ENCODE results near the gene SLC25A52. TPM values are rescaled to one million over a fixed set of nuclear protein-coding genes. Genes with fewer than 3 reads are reported as not detected.
A peak's percentile ranks its signal among the peaks of the same experiment; 100 is the strongest.

SLC25A52 gene
- total and polyA plus RNA-seq, 9 of the 15 experiments (the other 6 are each of a cell fraction or from before 2014, with no cell fraction given), result not detected

- CTCF ChIA-PET (ENCODE audit: low intra/inter-chr PET ratio), result interaction anchor here (0.9 kb wide), 1 partner anchor 9 kb away, joined by 3 read pairs; no protein-coding TSS in a partner anchor
- ATAC-seq (no peak), DNase-seq (ENCODE audit: extremely low read depth in 1 of 4, low spot score in 3 of 4) (no peak), FAIRE-seq (no peak)
- no peaks in the 10 kb centered on the region for H4K20me1 ChIP-seq (replicated peaks; ENCODE audit: control insufficient read depth, insufficient read depth, low read length)
- POLR2A ChIA-PET, result no interaction called here
- no TSS peak for BruUV-seq (replicated peaks)
- H3K79me2 ChIP-seq (ENCODE audit: control insufficient read depth, insufficient read depth, low read length), result no peaks in the 10 kb centered on the region
- H3K27ac ChIP-seq (ENCODE audit: extremely low read depth, low read depth, low read length), result no peak overlapping the region
- TF ChIP-seq MAFG (tag; conservative IDR thresholded peaks at IDR 0.05), result peak; percentile 34
- peak; percentile 61; the same call in 1 of the 2 replicates for TF ChIP-seq ZNF316 (IDR thresholded peaks at IDR 0.05)
- no peak for TF ChIP-seq KAT8 (IDR thresholded peaks at IDR 0.05; ENCODE audit: low read depth)
- peak; percentile 21; the same call in 1 of the 2 replicates for TF ChIP-seq MAFK (IDR thresholded peaks at IDR 0.05; ENCODE audit: low read length)
- peak; percentile 39; the same call in 1 of the 2 replicates for TF ChIP-seq MAFF (IDR thresholded peaks at IDR 0.05; ENCODE audit: low read length)
- in situ Hi-C loops (cut with MboI) (no loop called here), intact Hi-C loops (cut with micrococcal nuclease) (no loop called here)
- H3K9ac ChIP-seq (ENCODE audit: insufficient read depth in 1 of 2, low read depth in 2 of 2, low read length in 2 of 2), result no peak overlapping the region
- H3K9me3 ChIP-seq (replicated peaks; ENCODE audit: control insufficient read depth, insufficient read depth, low read depth, low read length), result no peaks in the 10 kb centered on the region
- H3K36me3 ChIP-seq (ENCODE audit: control insufficient read depth, insufficient read depth, low read length), result no peaks in the 10 kb centered on the region
- H2AFZ ChIP-seq (ENCODE audit: low read depth, low read length), result no peak overlapping the region
- no peaks in the 10 kb centered on the region for H3K9me1 ChIP-seq (ENCODE audit: control insufficient read depth, insufficient read depth, low read length)
- 0% methylated on average over 3 of the region's 3 CpGs for WGBS (ENCODE audit: insufficient coverage, low coverage, missing lambda C conversion rate)
- peaks cover 13 to 20% of the 10 kb centered on the region in 2 experiments; a peak in 4 of 5 replicates for H3K27me3 ChIP-seq (ENCODE audit: control insufficient read depth in 2 of 2, insufficient read depth in 2 of 2, low read length in 2 of 2)
- H3K4me1 ChIP-seq (replicated peaks in 1 of 2; ENCODE audit: control insufficient read depth in 2 of 2, insufficient read depth in 2 of 2, low read length in 2 of 2), result no peaks in the 10 kb centered on the region
- H3K4me3 ChIP-seq, result no peak overlapping the region
- no peak overlapping the region for H3K4me2 ChIP-seq (ENCODE audit: insufficient read depth, low read length)
These were observed 10.4 kb downstream of the SLC25A52 start for GRCh38 chr18:31750273-31750672.

GRCh38 chr18:31746396-31746795, 14.3 kb downstream of the SLC25A52 start:
- ChIA-PET CTCF (ENCODE audit: low intra/inter-chr PET ratio) (interaction anchor here (0.7 kb wide), 1 partner anchor 248 kb away, joined by 3 read pairs; no protein-coding TSS in a partner anchor), POLR2A (interaction anchor here (0.6 kb wide), 1 partner anchor 102 kb away, joined by 3 read pairs; no protein-coding TSS in a partner anchor)
- Histone ChIP-seq H3K79me2 (ENCODE audit: control insufficient read depth, insufficient read depth, low read length) (no peaks in the 10 kb centered on the region), H3K9me3 (replicated peaks; ENCODE audit: control insufficient read depth, insufficient read depth, low read depth, low read length) (no peaks in the 10 kb centered on the region), H3K4me1 (replicated peaks in 1 of 2; ENCODE audit: control insufficient read depth in 2 of 2, insufficient read depth in 2 of 2, low read length in 2 of 2) (no peaks in the 10 kb centered on the region), H3K27me3 (ENCODE audit: control insufficient read depth in 2 of 2, insufficient read depth in 2 of 2, low read length in 2 of 2) (peaks cover 16% of the 10 kb centered on the region in 2 experiments), H3K4me2 (ENCODE audit: insufficient read depth, low read length) (no peak overlapping the region), H3K9ac (ENCODE audit: insufficient read depth in 1 of 2, low read depth in 2 of 2, low read length in 2 of 2) (no peak overlapping the region), H3K9me1 (ENCODE audit: control insufficient read depth, insufficient read depth, low read length) (no peaks in the 10 kb centered on the region), H2AFZ (ENCODE audit: low read depth, low read length) (no peak overlapping the region), H4K20me1 (replicated peaks; ENCODE audit: control insufficient read depth, insufficient read depth, low read length) (no peaks in the 10 kb centered on the region), H3K4me3 (no peak overlapping the region), H3K27ac (ENCODE audit: extremely low read depth, low read depth, low read length) (no peak overlapping the region), H3K36me3 (ENCODE audit: control insufficient read depth, insufficient read depth, low read length) (no peaks in the 10 kb centered on the region)
- ATAC-seq, result no peak
- FAIRE-seq, result no peak
- in situ Hi-C loops (cut with MboI) (loop anchor here (10.0 kb wide), 1 partner anchor 208 kb away; no protein-coding TSS in a partner anchor), intact Hi-C loops (cut with micrococcal nuclease) (no loop called here)
- DNase-seq (ENCODE audit: extremely low read depth in 1 of 4, low spot score in 3 of 4), result no peak
- 1% methylated on average over 4 of the region's 4 CpGs for whole genome bisulfite sequencing (ENCODE audit: insufficient coverage, low coverage, missing lambda C conversion rate)
- no TSS peak for BruUV-seq (replicated peaks)
- TF ChIP-seq NFE2 (IDR thresholded peaks at IDR 0.05; ENCODE audit: low read depth), result no peak
- TF ChIP-seq ZKSCAN3 (CRISPR knock-in tag; IDR thresholded peaks at IDR 0.05), result no peak
- no peak for TF ChIP-seq E2F8 (IDR thresholded peaks at IDR 0.05; ENCODE audit: low read depth, partially characterized antibody)
- no peak for TF ChIP-seq ZNF551 (CRISPR knock-in tag; IDR thresholded peaks at IDR 0.05)
- no peak for TF ChIP-seq ZNF77 (CRISPR knock-in tag; IDR thresholded peaks at IDR 0.05)
- TF ChIP-seq CCNT2 (IDR thresholded peaks at IDR 0.05; ENCODE audit: borderline replicate concordance, extremely low read depth, insufficient read length, low read depth, low read length), result no peak
- no peak for TF ChIP-seq TCFL5 (CRISPR knock-in tag; conservative IDR thresholded peaks at IDR 0.05)
- no peak for TF ChIP-seq CBX3 (IDR thresholded peaks at IDR 0.05; ENCODE audit: borderline replicate concordance in 1 of 2, low read length in 2 of 2)
- TF ChIP-seq PURB (CRISPR knock-in tag; IDR thresholded peaks at IDR 0.05; ENCODE audit: low read depth), result no peak
- TF ChIP-seq RBBP5 (IDR thresholded peaks at IDR 0.05; ENCODE audit: borderline replicate concordance, insufficient read depth, low read length, poor library complexity, severe bottlenecking), result no peak

Measured in K562 (cell line).